SK-N-SH (cell line): ENCODE data around the gene GIPC2. TPM values are rescaled to one million over a fixed set of nuclear protein-coding genes. Genes with fewer than 3 reads are reported as not detected.

ENCODE experiments used
- CTCF ChIA-PET: fragments of 300-600, 350-600 bp; formaldehyde crosslinking; extraction: SDS; loops from one replicate; lab custom pipeline; 2021; lab: Yijun Ruan, JAX
- POLR2A ChIA-PET: fragments of 350-600 bp; sonication (Branson Sonifier 250); formaldehyde crosslinking; extraction: SDS; loops from one replicate; lab custom pipeline; 2020; ENCODE audit warnings: antibody characterized with exemption, inconsistent platforms; lab: Yijun Ruan, JAX
- DNase-seq: peaks from one replicate; pipeline ENCODE4 v3.0.0; 2012
- H2AFZ ChIP-seq: fragments of 200-600 bp; sonication (generic); 2 replicates; pipeline ENCODE4 v1.8.1; 2016; ENCODE audit warnings: antibody characterized with exemption, mild to moderate bottlenecking, low read depth
- H3F3A ChIP-seq: fragments of 200-600 bp; sonication (generic); replicated peaks from 2 replicates; pipeline ENCODE3; 2016; ENCODE audit warnings: antibody characterized with exemption, mild to moderate bottlenecking; ENCODE audit not compliant: insufficient read depth
- H3K27ac ChIP-seq, 2 experiments: fragments of 200-500 bp in 1 of 2; fragments of 200-600 bp in 1 of 2; sonication (Bioruptor generic) in 1 of 2; sonication (generic), shearing (Covaris generic) in 1 of 2; 2 replicates each; pipeline versions ENCODE4 v1.5.1 to v1.6.1; 2014 to 2016; ENCODE audit warnings: low read depth in 2 of 2, inconsistent platforms in 1 of 2, low read length in 1 of 2, mild to moderate bottlenecking in 1 of 2, mixed read lengths in 1 of 2
- H3K27me3 ChIP-seq: fragments of 200-600 bp; sonication (generic), shearing (Covaris generic); 2 replicates; pipeline ENCODE4 v1.6.1; 2016; ENCODE audit warnings: mixed run types; ENCODE audit not compliant: insufficient read depth
- H3K36me3 ChIP-seq, 2 experiments: fragments of 200-500 bp in 1 of 2; fragments of 200-600 bp in 1 of 2; sonication (Bioruptor generic) in 1 of 2; sonication (generic) in 1 of 2; replicated peaks in 1 of 2; 2 replicates each; pipeline versions ENCODE3 to v1.5.1; 2014 to 2016; ENCODE audit warnings: low read length in 1 of 2, mild to moderate bottlenecking in 1 of 2; ENCODE audit not compliant: insufficient read depth in 2 of 2, control insufficient read depth in 1 of 2
- H3K4me1 ChIP-seq, 2 experiments: fragments of 200-500 bp in 1 of 2; fragments of 200-600 bp in 1 of 2; sonication (Bioruptor generic) in 1 of 2; sonication (generic), shearing (Covaris generic) in 1 of 2; 2 replicates each; pipeline versions ENCODE4 v1.5.1 to v1.6.1; 2014 to 2016; ENCODE audit warnings: low read depth in 1 of 2, low read length in 1 of 2, mixed run types in 1 of 2; ENCODE audit not compliant: insufficient read depth in 2 of 2, control insufficient read depth in 1 of 2
- H3K4me2 ChIP-seq: fragments of 200-600 bp; sonication (generic), shearing (Covaris generic); 2 replicates; pipeline ENCODE4 v1.6.1; 2017; ENCODE audit warnings: mixed run types
- H3K4me3 ChIP-seq, 2 experiments: fragments of 200-500 bp in 1 of 2; fragments of 200-600 bp in 1 of 2; sonication (Bioruptor generic) in 1 of 2; sonication (generic), shearing (Covaris generic) in 1 of 2; 2 replicates each; pipeline versions ENCODE4 v1.5.1 to v1.8.1; 2014 to 2016; ENCODE audit warnings: low read depth in 2 of 2, inconsistent platforms in 1 of 2, low read length in 1 of 2, mild to moderate bottlenecking in 1 of 2, mixed read lengths in 1 of 2, moderate library complexity in 1 of 2
- H3K79me2 ChIP-seq: fragments of 200-600 bp; sonication (generic); 2 replicates; pipeline ENCODE4 v1.8.1; 2017; ENCODE audit warnings: mild to moderate bottlenecking; ENCODE audit not compliant: insufficient read depth
- H3K9ac ChIP-seq: fragments of 200-600 bp; sonication (generic); 2 replicates; pipeline ENCODE4 v1.6.1; 2017; ENCODE audit warnings: mixed run types
- H3K9me2 ChIP-seq: fragments of 200-600 bp; sonication (generic); 2 replicates; pipeline ENCODE4 v1.6.1; 2017; ENCODE audit warnings: mixed run types
- H3K9me3 ChIP-seq: fragments of 200-600 bp; sonication (generic); 2 replicates; pipeline ENCODE4 v1.6.1; 2017; ENCODE audit warnings: mixed run types, mild to moderate bottlenecking, moderate library complexity
- H4K20me1 ChIP-seq: fragments of 200-600 bp; sonication (generic); 2 replicates; pipeline ENCODE4 v1.6.1; 2017; ENCODE audit warnings: mild to moderate bottlenecking, mixed run types; ENCODE audit not compliant: insufficient read depth
- CHD2 ChIP-seq: fragments of 150-350 bp; IDR thresholded peaks from 2 replicates; pipeline ENCODE4 v1.6.1; 2018; ENCODE audit warnings: low read length; ENCODE audit not compliant: partially characterized antibody
- CTCF ChIP-seq: fragments of 200-600 bp; sonication (generic); IDR thresholded peaks from 2 replicates; pipeline ENCODE4 v1.6.1; 2017; ENCODE audit warnings: antibody characterized with exemption, mild to moderate bottlenecking, moderate library complexity
- ELF1 ChIP-seq: IDR thresholded peaks from 2 replicates; pipeline ENCODE4 v1.4.0; 2012
- EP300 ChIP-seq, 2 experiments: IDR thresholded peaks; 2 replicates each; pipeline versions ENCODE4 v1.4.0 to v1.6.1; 2012; ENCODE audit warnings: borderline replicate concordance in 1 of 2, low read depth in 1 of 2, low read length in 1 of 2
- FOXM1 ChIP-seq: IDR thresholded peaks from 2 replicates; pipeline ENCODE4 v1.4.0; 2012; ENCODE audit warnings: low read depth, mild to moderate bottlenecking
- GATA2 ChIP-seq: sonication (generic); formaldehyde crosslinking; IDR thresholded peaks from 2 replicates; pipeline ENCODE4 v1.5.0; 2020; ENCODE audit warnings: mild to moderate bottlenecking, missing genetic modification reagents
- IRF3 ChIP-seq: fragments of 150-350 bp; IDR thresholded peaks from 2 replicates; pipeline ENCODE4 v1.6.1; 2016; ENCODE audit warnings: mild to moderate bottlenecking, low read depth, low read length
- JUND ChIP-seq: IDR thresholded peaks from 2 replicates; pipeline ENCODE4 v1.4.0; 2012
- MXI1 ChIP-seq: IDR thresholded peaks from 2 replicates; pipeline ENCODE4 v1.6.1; 2012; ENCODE audit warnings: mild to moderate bottlenecking, low read depth, low read length, improper control_type of control experiment
- POLR2AphosphoS5 ChIP-seq: IDR thresholded peaks from 2 replicates; pipeline ENCODE4 v1.6.1; 2012; ENCODE audit warnings: low read depth, low read length
- REST ChIP-seq: IDR thresholded peaks from 2 replicates; pipeline ENCODE4 v1.6.1; 2012; ENCODE audit warnings: mild to moderate bottlenecking, low read depth, low read length, moderate library complexity
- RXRA ChIP-seq: IDR thresholded peaks from 2 replicates; pipeline ENCODE4 v1.4.0; 2012; ENCODE audit warnings: low read depth, mild to moderate bottlenecking, borderline replicate concordance
- SIN3A ChIP-seq: IDR thresholded peaks from 2 replicates; pipeline ENCODE4 v1.6.1; 2012; ENCODE audit warnings: low read depth, mild to moderate bottlenecking, low read length, moderate library complexity, borderline replicate concordance
- SMC3 ChIP-seq: IDR thresholded peaks from 2 replicates; pipeline ENCODE4 v1.6.1; 2012; ENCODE audit warnings: low read depth, low read length, improper control_type of control experiment
- WGBS: methylation state at CpG from one replicate; pipeline ENCODE4 v1.1.6; 2017; ENCODE audit warnings: low lambda C conversion rate; 5-methylcytosine and 5-hydroxymethylcytosine counted together
- polyA plus RNA-seq, 3 experiments: library from polyadenylated mRNA; depleted of rRNA; stranded (reverse); fragments of >200 nt; gene quantifications; 2 replicates each; pipeline ENCODE4 v1.2.3, GENCODE V29; 2012

Gene GIPC2
- polyA plus RNA-seq, 1 of the 3 experiments (the other 2 are of a cell fraction): 0.02 TPM

DNA sequence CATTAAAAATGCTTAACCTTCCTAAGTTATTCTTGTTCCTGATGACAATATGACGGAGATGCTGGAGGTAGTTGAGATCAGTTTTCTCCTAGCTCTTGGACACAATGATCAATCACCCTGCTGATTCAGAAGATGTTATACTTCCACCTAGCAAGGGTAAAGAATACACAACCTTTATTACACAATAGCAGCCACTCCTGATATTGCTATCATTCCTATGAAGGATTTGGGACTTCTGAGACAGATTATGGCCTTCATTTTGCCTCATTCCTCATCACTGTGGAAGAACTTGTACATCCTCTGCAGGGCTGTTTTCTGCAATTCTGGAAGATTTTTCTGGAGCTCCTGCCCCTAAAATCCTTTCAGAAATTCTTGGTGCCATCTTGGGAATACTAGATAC, 47.8 kb downstream of the GIPC2 start:
- H2AFZ ChIP-seq: no peak overlapping the region
- no peaks in the 10 kb centered on the region for H3K27me3 ChIP-seq
- ChIA-PET POLR2A (no interaction called here), CTCF (interaction anchor here (2.1 kb wide), 1 partner anchor 21 kb away, joined by 9 read pairs; no protein-coding TSS in a partner anchor)
- H3K4me1 ChIP-seq: peaks cover 0 to 19% of the 10 kb centered on the region in 2 experiments; a peak in 1 of 4 replicates
- no peak for DNase-seq
- no peaks in the 10 kb centered on the region for H3K36me3 ChIP-seq
- H3K9me2 ChIP-seq: no peaks in the 10 kb centered on the region
- H3K27ac ChIP-seq: no peak overlapping the region
- no peak overlapping the region for H3K4me3 ChIP-seq
- H3K9me3 ChIP-seq: no peaks in the 10 kb centered on the region
- no peak for TF ChIP-seq CTCF
- no peak for TF ChIP-seq EP300 (IDR thresholded peaks at IDR 0.05; ENCODE audit: borderline replicate concordance in 1 of 2, low read depth in 1 of 2, low read length in 1 of 2)
- no peak for TF ChIP-seq JUND
- TF ChIP-seq RXRA: no peak
- TF ChIP-seq SMC3: no peak
- TF ChIP-seq POLR2AphosphoS5: no peak
- TF ChIP-seq ELF1: no peak
- TF ChIP-seq MXI1: no peak
- no peak for TF ChIP-seq CHD2
- no peak overlapping the region for H3K9ac ChIP-seq
- 100% methylated on average over 1 of the region's 1 CpG for WGBS
- no peaks in the 10 kb centered on the region for H3K79me2 ChIP-seq
- H4K20me1 ChIP-seq: no peaks in the 10 kb centered on the region
- peaks cover 22% of the 10 kb centered on the region for H3F3A ChIP-seq
- H3K4me2 ChIP-seq: no peak overlapping the region

- 93% methylated on average over 1 of the region's 1 CpG for WGBS
- Histone ChIP-seq H3K4me2 (peak overlapping the region; percentile 48; the same call in 1 of the 2 replicates), H3K27ac (peak overlapping the region in 1 of 2 experiments; percentile 89; a peak in 2 of 4 replicates), H3K4me3 (no peak overlapping the region), H3K4me1 (peaks cover 0 to 19% of the 10 kb centered on the region in 2 experiments; a peak in 1 of 4 replicates), H3K9me2 (no peaks in the 10 kb centered on the region), H3K9me3 (no peaks in the 10 kb centered on the region)
- CTCF ChIA-PET: interaction anchor here (2.1 kb wide), 1 partner anchor 20 kb away, joined by 9 read pairs; no protein-coding TSS in a partner anchor
- DNase-seq: no peak
- TF ChIP-seq GATA2 (no peak), FOXM1 (no peak), REST (no peak), IRF3 (no peak), CHD2 (no peak), SIN3A (no peak), MXI1 (no peak)
- TF ChIP-seq, all 33 proteins: peak for 0
- POLR2A ChIA-PET: no interaction called here
- H3K27me3 ChIP-seq: no peaks in the 10 kb centered on the region
- no peaks in the 10 kb centered on the region for H3K79me2 ChIP-seq
- no peaks in the 10 kb centered on the region for H3K36me3 ChIP-seq
- H3K9ac ChIP-seq: peak overlapping the region; percentile 66; the same call in 1 of the 2 replicates
- peaks cover 22% of the 10 kb centered on the region for H3F3A ChIP-seq
- no peaks in the 10 kb centered on the region for H4K20me1 ChIP-seq
- no peak overlapping the region for H2AFZ ChIP-seq
These were observed 48.9 kb downstream of the GIPC2 start for GRCh38 chr1:78094639-78095038.
